Endodermal cell (in vitro differentiated cells): ENCODE measurements around the gene ARMH3. TPM values are rescaled to one million over a fixed set of nuclear protein-coding genes. Genes with fewer than 3 reads are reported as not detected.

Experiments used
- DNase-seq: peaks from one replicate; pipeline ENCODE4 v3.0.0-alpha.2; 2017
- H3K27ac ChIP-seq: 2 replicates; pipeline ENCODE4 v1.5.1; 2013; ENCODE audit warnings: mild to moderate bottlenecking, low read depth, low read length, moderate library complexity
- H3K27me3 ChIP-seq: 2 replicates; pipeline ENCODE4 v1.6.1; 2013; ENCODE audit warnings: mild to moderate bottlenecking, low read length, moderate library complexity; ENCODE audit not compliant: insufficient read depth, control insufficient read depth, poor library complexity, severe bottlenecking
- H3K36me3 ChIP-seq: 2 replicates; pipeline ENCODE4 v1.7.0; 2013; ENCODE audit warnings: mild to moderate bottlenecking, low read length, moderate library complexity; ENCODE audit not compliant: control insufficient read depth, insufficient read depth
- H3K4me1 ChIP-seq: one replicate; pipeline ENCODE4 v1.7.0; 2013; ENCODE audit warnings: low read length; ENCODE audit not compliant: control insufficient read depth, insufficient read depth
- H3K4me3 ChIP-seq: 2 replicates; pipeline ENCODE4 v1.5.1; 2013; ENCODE audit warnings: mild to moderate bottlenecking, low read length, moderate library complexity
- H3K9ac ChIP-seq: 2 replicates; pipeline ENCODE4 v1.6.1; 2013; ENCODE audit warnings: mild to moderate bottlenecking, low read length, moderate library complexity; ENCODE audit not compliant: poor library complexity, severe bottlenecking; ENCODE audit errors: extremely low read depth
- H3K9me3 ChIP-seq: 2 replicates; pipeline ENCODE4 v1.6.1; 2013; ENCODE audit warnings: mild to moderate bottlenecking, low read length, moderate library complexity; ENCODE audit not compliant: control insufficient read depth
- H3K27ac Mint-ChIP-seq: 2 replicates; pipeline ENCODE4 v1.8.0; 2020; ENCODE audit warnings: mixed read lengths
- H3K27me3 Mint-ChIP-seq: 2 replicates; pipeline ENCODE4 v1.8.0; 2021; ENCODE audit warnings: mild to moderate bottlenecking, mixed read lengths; ENCODE audit not compliant: insufficient read depth
- H3K36me3 Mint-ChIP-seq: 2 replicates; pipeline ENCODE4 v1.8.0; 2020; ENCODE audit warnings: low read depth, mixed read lengths
- H3K4me1 Mint-ChIP-seq: 2 replicates; pipeline ENCODE4 v1.8.0; 2020; ENCODE audit warnings: mixed read lengths
- H3K4me3 Mint-ChIP-seq: 2 replicates; pipeline ENCODE4 v1.8.0; 2020; ENCODE audit warnings: mild to moderate bottlenecking, moderate library complexity, mixed read lengths
- H3K9me3 Mint-ChIP-seq: 2 replicates; pipeline ENCODE4 v1.8.0; 2020; ENCODE audit warnings: mild to moderate bottlenecking, mixed read lengths
- CTCF ChIP-seq: fragments of 200-600 bp; sonication (generic); conservative IDR thresholded peaks from 2 replicates; pipeline ENCODE4 v1.5.0; 2021; ENCODE audit warnings: antibody characterized with exemption, mild to moderate bottlenecking
- whole genome bisulfite sequencing, 2 experiments: methylation state at CpG; one replicate each; pipeline versions ENCODE4 v1.1.5 to v1.1.7; 2013; ENCODE audit warnings: missing lambda C conversion rate in 2 of 2, mixed read lengths in 1 of 2; ENCODE audit not compliant: insufficient coverage in 1 of 2, insufficient read length in 1 of 2; 5-methylcytosine and 5-hydroxymethylcytosine counted together
- total RNA-seq, 2 donors: library from RNA; stranded (reverse); fragmentation: NEBNext Ultra II Directional in 1 of 2; extraction: Animal tissue kit (Norgen Biotek cat#: 25700) in 1 of 2; gene quantifications; 2 replicates in 1 of 2; 3 replicates in 1 of 2; pipeline ENCODE4 v1.2.1, GENCODE V29; 2021

ARMH3 gene
- total RNA-seq, 2 donors from 2014 or later: 18.0 to 19.7 TPM

DNA sequence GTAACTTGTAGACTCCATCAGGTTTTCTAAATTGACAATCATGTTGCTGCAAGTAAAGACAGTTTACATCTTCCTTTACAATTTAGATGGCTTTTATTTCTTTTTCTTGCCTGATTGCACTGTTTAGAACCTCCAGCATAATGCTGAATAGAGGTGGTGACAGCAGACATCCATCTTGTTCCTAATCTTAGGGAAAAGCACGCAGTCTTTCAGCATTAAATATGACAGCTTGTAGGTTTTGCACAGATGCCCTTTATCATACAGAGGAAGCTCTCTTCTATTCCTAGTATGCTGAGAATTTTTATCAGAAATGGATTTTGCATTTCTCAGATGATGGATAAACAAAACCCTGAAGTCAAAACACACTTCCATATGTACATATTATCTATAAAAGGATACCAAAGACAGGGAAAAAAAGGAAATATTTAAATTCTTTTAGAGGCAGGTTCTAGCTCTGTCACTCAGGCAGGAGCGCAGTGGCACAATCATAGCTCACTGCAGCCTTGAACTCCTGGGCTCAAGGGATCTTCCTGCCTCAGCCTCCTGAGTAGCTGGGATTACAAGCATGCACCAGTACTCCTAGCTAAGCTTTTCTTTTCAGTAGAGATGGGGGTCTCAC is 143.3 kb downstream of the ARMH3 start:
- H3K4me1 Mint-ChIP-seq: peaks cover 7% of the 10 kb centered on the region
- H3K4me1 ChIP-seq: no peaks in the 10 kb centered on the region
- no peak overlapping the region for H3K27ac Mint-ChIP-seq
- no peaks in the 10 kb centered on the region for H3K27me3 Mint-ChIP-seq
- H3K27ac ChIP-seq: no peak overlapping the region
- H3K27me3 ChIP-seq: no peaks in the 10 kb centered on the region
- peaks cover 3% of the 10 kb centered on the region for H3K36me3 ChIP-seq
- peaks cover 14% of the 10 kb centered on the region for H3K36me3 Mint-ChIP-seq
- H3K4me3 ChIP-seq: no peak overlapping the region
- no peak overlapping the region for H3K9ac ChIP-seq
- no peak for TF ChIP-seq CTCF
- no peak for DNase-seq
- H3K9me3 Mint-ChIP-seq: no peaks in the 10 kb centered on the region
- H3K4me3 Mint-ChIP-seq: no peak overlapping the region
- 92% methylated on average over 2 of the region's 2 CpGs for WGBS, 2 experiments
- no peaks in the 10 kb centered on the region for H3K9me3 ChIP-seq

- no peak for DNase-seq
- Mint-ChIP-seq H3K27ac (no peak overlapping the region), H3K9me3 (no peaks in the 10 kb centered on the region), H3K4me1 (peaks cover 31% of the 10 kb centered on the region), H3K36me3 (peaks cover 6% of the 10 kb centered on the region), H3K27me3 (no peaks in the 10 kb centered on the region), H3K4me3 (no peak overlapping the region)
- peaks cover 21% of the 10 kb centered on the region for H3K4me1 ChIP-seq
- H3K36me3 ChIP-seq: peaks cover 3% of the 10 kb centered on the region
- no peaks in the 10 kb centered on the region for H3K9me3 ChIP-seq
- H3K27ac ChIP-seq: no peak overlapping the region
- no peak overlapping the region for H3K4me3 ChIP-seq
- H3K9ac ChIP-seq: no peak overlapping the region
- H3K27me3 ChIP-seq: no peaks in the 10 kb centered on the region
- no peak for TF ChIP-seq CTCF
- 93 to 100% methylated on average over 1 to 4 of the region's 4 CpGs for WGBS, 2 experiments
These were observed 149.3 kb downstream of the ARMH3 start for GRCh38 chr10:101906586-101907183.

DNA sequence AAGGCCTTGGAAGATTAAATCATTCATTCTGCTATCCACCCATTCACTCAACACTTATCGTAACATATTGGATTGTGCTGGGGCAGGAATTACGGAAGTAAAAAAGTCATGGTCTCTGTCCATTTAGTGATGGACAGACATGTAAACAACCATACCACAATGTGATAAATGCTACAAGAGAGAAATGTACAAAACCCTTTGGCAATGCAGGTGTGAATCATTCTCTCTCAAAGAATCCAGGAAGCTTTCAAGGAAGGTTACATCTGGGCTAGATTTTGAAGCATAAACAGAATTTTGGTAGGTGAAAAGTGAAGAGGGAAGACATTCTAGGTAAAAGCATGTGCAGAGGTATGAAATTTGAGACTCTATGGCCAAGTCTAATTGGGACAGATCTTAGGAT is 150.7 kb downstream of the ARMH3 start:
- Histone ChIP-seq H3K36me3 (no peaks in the 10 kb centered on the region), H3K27ac (no peak overlapping the region), H3K9me3 (no peaks in the 10 kb centered on the region), H3K9ac (no peak overlapping the region), H3K27me3 (no peaks in the 10 kb centered on the region), H3K4me1 (peaks cover 28% of the 10 kb centered on the region), H3K4me3 (no peak overlapping the region)
- no peak overlapping the region for H3K27ac Mint-ChIP-seq
- no peak overlapping the region for H3K4me3 Mint-ChIP-seq
- no peaks in the 10 kb centered on the region for H3K27me3 Mint-ChIP-seq
- no peaks in the 10 kb centered on the region for H3K36me3 Mint-ChIP-seq
- WGBS, 2 experiments: 95% methylated on average over 2 of the region's 2 CpGs; no CpG with 5 or more reads in 1 of the 2 experiments
- no peak for DNase-seq
- no peak for TF ChIP-seq CTCF
- no peaks in the 10 kb centered on the region for H3K9me3 Mint-ChIP-seq
- peaks cover 43% of the 10 kb centered on the region for H3K4me1 Mint-ChIP-seq
